K562 (cell line): ENCODE results near the gene RPLP2. TPM values are rescaled to one million over a fixed set of nuclear protein-coding genes. Genes with fewer than 3 reads are reported as not detected.

Source experiments
- ATAC-seq: fragments of 200-7000 bp; cut with Tn5 transposase; 3 replicates; pipeline ENCODE4 v1.9.1; 2020; ENCODE audit warnings: moderate library complexity
- BruUV-seq: library from RNA; stranded (reverse); fragments of 400-500 nt; replicated peaks from 2 replicates; lab custom pipeline; 2021; lab: Mats Ljungman, UMichigan
- CTCF ChIA-PET: fragments of 300-600 bp; formaldehyde crosslinking; extraction: SDS; loops from one replicate; lab custom pipeline; 2021; ENCODE audit warnings: low intra/inter-chr PET ratio; lab: Yijun Ruan, JAX
- POLR2A ChIA-PET: fragments of 300-600, 350-650 bp; sonication (Branson Sonifier 250); formaldehyde crosslinking; extraction: SDS; loops from one replicate; lab custom pipeline; 2021; ENCODE audit warnings: antibody characterized with exemption, inconsistent platforms; lab: Yijun Ruan, JAX
- DNase-seq, 4 experiments: peaks; one replicate each; pipeline versions ENCODE4 v3.0.0 to v3.0.0-alpha.2; 2011 to 2018; ENCODE audit warnings: low spot score in 3 of 4, mixed read lengths in 3 of 4; ENCODE audit errors: extremely low read depth in 1 of 4
- FAIRE-seq: peaks from 2 replicates; lab custom pipeline; 2011; peaks lifted over from hg19 to GRCh38; lab: Jason Lieb, UNC
- H2AFZ ChIP-seq: 2 replicates; pipeline ENCODE4 v1.6.0; 2011; ENCODE audit warnings: low read depth, low read length, control low read depth, inconsistent platforms
- H3K27ac ChIP-seq: fragments of 200-600 bp; 3 replicates; pipeline ENCODE4 v1.8.0; 2011; ENCODE audit warnings: low read depth, mild to moderate bottlenecking, control low read depth, inconsistent platforms, low read length, moderate library complexity, mixed read lengths; ENCODE audit errors: extremely low read depth
- H3K27me3 ChIP-seq, 2 experiments: fragments of 300-600 bp in 1 of 2; 2 replicates in 1 of 2; 3 replicates in 1 of 2; pipeline versions ENCODE4 v1.6.0 to v1.8.0; 2011; ENCODE audit warnings: inconsistent platforms in 2 of 2, low read length in 2 of 2, mild to moderate bottlenecking in 1 of 2, mixed read lengths in 1 of 2, moderate library complexity in 1 of 2; ENCODE audit not compliant: control insufficient read depth in 2 of 2, insufficient read depth in 2 of 2
- H3K36me3 ChIP-seq: fragments of 300-600 bp; 3 replicates; pipeline ENCODE4 v1.8.0; 2011; ENCODE audit warnings: mild to moderate bottlenecking, low read length, inconsistent platforms; ENCODE audit not compliant: control insufficient read depth, insufficient read depth
- H3K4me1 ChIP-seq, 2 experiments: fragments of 200-600 bp in 1 of 2; replicated peaks in 1 of 2; 2 replicates in 1 of 2; 3 replicates in 1 of 2; pipeline versions ENCODE4 v1.5.1 to v1.8.0; 2011; ENCODE audit warnings: inconsistent platforms in 2 of 2, low read length in 2 of 2, mild to moderate bottlenecking in 1 of 2, mixed read lengths in 1 of 2, moderate library complexity in 1 of 2; ENCODE audit not compliant: control insufficient read depth in 2 of 2, insufficient read depth in 2 of 2
- H3K4me2 ChIP-seq: 2 replicates; pipeline ENCODE4 v1.6.1; 2011; ENCODE audit warnings: low read length, control low read depth, inconsistent platforms, mixed read lengths; ENCODE audit not compliant: insufficient read depth
- H3K4me3 ChIP-seq: fragments of 200-600 bp; sonication (generic), shearing (Covaris generic); 2 replicates; pipeline ENCODE4 v1.5.1; 2016; ENCODE audit warnings: control low read depth, inconsistent platforms
- H3K79me2 ChIP-seq: fragments of 200-600 bp; 3 replicates; pipeline ENCODE4 v1.8.0; 2011; ENCODE audit warnings: low read length, inconsistent platforms; ENCODE audit not compliant: control insufficient read depth, insufficient read depth
- H3K9ac ChIP-seq, 2 experiments: 2 replicates each; pipeline versions ENCODE4 v1.6.0 to v1.6.1; 2011; ENCODE audit warnings: low read depth in 2 of 2, low read length in 2 of 2, control low read depth in 1 of 2, inconsistent platforms in 1 of 2, mild to moderate bottlenecking in 1 of 2, mixed read lengths in 1 of 2; ENCODE audit not compliant: insufficient read depth in 1 of 2
- H3K9me1 ChIP-seq: one replicate; pipeline ENCODE4 v1.6.0; 2011; ENCODE audit warnings: inconsistent platforms, mild to moderate bottlenecking, low read length, moderate library complexity; ENCODE audit not compliant: control insufficient read depth, insufficient read depth
- H3K9me3 ChIP-seq: replicated peaks from 2 replicates; pipeline ENCODE4 v1.5.1; 2011; ENCODE audit warnings: low read depth, low read length, inconsistent platforms; ENCODE audit not compliant: control insufficient read depth, insufficient read depth
- H4K20me1 ChIP-seq: replicated peaks from 2 replicates; pipeline ENCODE4 v1.6.1; 2011; ENCODE audit warnings: low read length, inconsistent platforms, mixed read lengths; ENCODE audit not compliant: control insufficient read depth, insufficient read depth
- BHLHE40 ChIP-seq: IDR thresholded peaks from 2 replicates; pipeline ENCODE4 v1.6.1; 2011; ENCODE audit warnings: low read length, improper control_type of control experiment
- MEIS2 ChIP-seq: fragments of 450-650 bp; IDR thresholded peaks from 2 replicates; pipeline ENCODE4 v1.6.1; 2014; ENCODE audit warnings: mild to moderate bottlenecking; ENCODE audit not compliant: partially characterized antibody
- MTF1 ChIP-seq: fragments of 250-450 bp; sonication (Bioruptor Pico); IDR thresholded peaks from 2 replicates; pipeline ENCODE4 v1.9.0; 2021; ENCODE audit warnings: moderate library complexity, mild to moderate bottlenecking, inconsistent platforms, borderline replicate concordance
- PKNOX1 ChIP-seq: fragments of 450-650 bp; IDR thresholded peaks from 2 replicates; pipeline ENCODE4 v1.6.1; 2016
- POLR2A ChIP-seq: fragments of 450-650 bp; conservative IDR thresholded peaks from 2 replicates; pipeline ENCODE4 v1.6.1; 2016
- POLR2G ChIP-seq: fragments of 200-400 bp; formaldehyde crosslinking; IDR thresholded peaks from 2 replicates; pipeline ENCODE4 v1.6.1; 2017; ENCODE audit warnings: low read depth, mild to moderate bottlenecking, antibody characterized with exemption, low read length, moderate library complexity
- RBFOX2 ChIP-seq: fragments of 200-400 bp; formaldehyde crosslinking; IDR thresholded peaks from 2 replicates; pipeline ENCODE4 v1.6.1; 2017; ENCODE audit warnings: low read depth, mild to moderate bottlenecking, low read length, moderate library complexity
- WGBS: fragments of 100-300 bp; shearing (Covaris generic); methylation state at CpG from one replicate; pipeline ENCODE4 v1.1.6; 2016; ENCODE audit warnings: low coverage, mixed read lengths; ENCODE audit not compliant: insufficient coverage; ENCODE audit errors: missing lambda C conversion rate; 5-methylcytosine and 5-hydroxymethylcytosine counted together
- in situ Hi-C: fragments of 300-500 bp; cut with MboI; formaldehyde crosslinking; loops from 4 replicates; pipeline ENCODE4 v1.15.0; 2018; ENCODE audit warnings: inconsistent platforms, mixed read lengths
- intact Hi-C: fragments of 100-400 bp; cut with micrococcal nuclease; formaldehyde crosslinking; loops from 2 replicates; pipeline ENCODE4 v1.14.2; 2022
- polyA plus RNA-seq, 8 experiments: library from polyadenylated mRNA; depleted of rRNA in 4 of 8; stranded (reverse) in 5 of 8; unstranded in 3 of 8; fragments of >200 nt; fragmentation: Nextera tagmentation in 2 of 8; fragmentation: Illumina TruSeq in 1 of 8; extraction: Ambion mirVana in 2 of 8; extraction: Trizol in 1 of 8; gene quantifications; 2 replicates each; pipeline versions ENCODE4 v1.2.1 to v1.2.3, GENCODE V29; 2011 to 2014; ENCODE audit warnings: inconsistent platforms in 1 of 8, missing spikeins in 1 of 8
- total RNA-seq, 7 experiments: library from RNA; depleted of rRNA in 6 of 7; stranded (reverse); fragments of >200 nt in 6 of 7; fragmentation: Illumina TruSeq in 2 of 7; extraction: Trizol in 2 of 7; gene quantifications; 2 replicates each; pipeline versions ENCODE4 v1.2.1 to v1.2.3, GENCODE V29; 2011 to 2021; ENCODE audit warnings: low replicate concordance in 1 of 7

The RPLP2 gene
- total and polyA plus RNA-seq, 9 of the 15 experiments (the other 6 are each of a cell fraction or from before 2014, with no cell fraction given) = 528 to 3,807 (median 1,633) TPM

GRCh38 chr11:815675-816432 lies 6.1 kb downstream of the RPLP2 start:
- no peak for ATAC-seq
- Histone ChIP-seq H3K4me1 (peaks cover 25 to 64% of the 10 kb centered on the region in 2 experiments; a peak in 4 of 5 replicates), H3K4me3 (no peak overlapping the region), H3K9me1 (peaks cover 6% of the 10 kb centered on the region), H3K36me3 (peaks cover 39% of the 10 kb centered on the region), H3K27ac (no peak overlapping the region; the same call in 2 of the 3 replicates), H2AFZ (no peak overlapping the region), H3K9me3 (no peaks in the 10 kb centered on the region), H3K9ac (peak overlapping the region in 1 of 2 experiments; percentile 22; a peak in 1 of 4 replicates), H3K4me2 (no peak overlapping the region), H3K27me3 (no peaks in the 10 kb centered on the region), H3K79me2 (peaks cover 43% of the 10 kb centered on the region), H4K20me1 (peaks cover 25% of the 10 kb centered on the region)
- POLR2A ChIA-PET = interaction anchor here (0.8 to 5.2 kb wide), 6 partner anchors 9 to 26 kb away, joined by 3 to 36 read pairs (median 6); partner anchors contain the start of genes CEND1, POLR2L and TSPAN4
- no peak for DNase-seq
- in situ Hi-C loops = no loop called here
- TF ChIP-seq MEIS2 (peak; percentile 30), MTF1 (no peak), BHLHE40 (no peak), POLR2G (0 out of 2 replicates have a peak, but pooled peaks have one; percentile 28), POLR2A (0 out of 2 replicates have a peak, but pooled peaks have one; percentile 23), RBFOX2 (peak; percentile 41; the same call in 1 of the 2 replicates), PKNOX1 (peak; percentile 35; the same call in 1 of the 2 replicates)
- intact Hi-C loops = no loop called here
- FAIRE-seq = no peak
- 69% methylated on average over 9 of the region's 11 CpGs for WGBS
- BruUV-seq = no TSS peak
- CTCF ChIA-PET = no interaction called here
